ENCODE results near the gene DENND11. TPM values are rescaled to one million over a fixed set of nuclear protein-coding genes. Genes with fewer than 3 reads are reported as not detected.

The DENND11 gene
- total RNA-seq, 1 donor from 2014 or later = 30.7 TPM

GRCh38 chr7:141713890-141714289 is 11.9 kb upstream of the DENND11 start:
- no peaks in the 10 kb centered on the region for H3K4me1 Mint-ChIP-seq
- H3K36me3 Mint-ChIP-seq (ENCODE audit: low read depth) = peaks cover 3% of the 10 kb centered on the region
- H3K27ac Mint-ChIP-seq (ENCODE audit: unreplicated experiment) = no peak overlapping the region
- DNase-seq (ENCODE audit: low read depth, low spot score) = no peak
- no peaks in the 10 kb centered on the region for H3K9me3 Mint-ChIP-seq
- H3K4me3 Mint-ChIP-seq = no peak overlapping the region
- TF ChIP-seq CTCF (conservative IDR thresholded peaks at IDR 0.05) = no peak
- H3K27me3 Mint-ChIP-seq (ENCODE audit: low read depth) = peaks cover 17% of the 10 kb centered on the region

GRCh38 chr7:141712603-141713255 is 10.8 kb upstream of the DENND11 start:
- H3K27ac Mint-ChIP-seq (ENCODE audit: unreplicated experiment) = no peak overlapping the region
- H3K27me3 Mint-ChIP-seq (ENCODE audit: low read depth) = peaks cover 14% of the 10 kb centered on the region
- DNase-seq (ENCODE audit: low read depth, low spot score) = no peak
- H3K36me3 Mint-ChIP-seq (ENCODE audit: low read depth) = peaks cover 3% of the 10 kb centered on the region
- TF ChIP-seq CTCF (conservative IDR thresholded peaks at IDR 0.05) = no peak
- H3K4me1 Mint-ChIP-seq = no peaks in the 10 kb centered on the region
- no peak overlapping the region for H3K4me3 Mint-ChIP-seq
- no peaks in the 10 kb centered on the region for H3K9me3 Mint-ChIP-seq

GRCh38 chr7:141710301-141710700 is 8.3 kb upstream of the DENND11 start:
- H3K27me3 Mint-ChIP-seq (ENCODE audit: low read depth) = peaks cover 12% of the 10 kb centered on the region
- no peaks in the 10 kb centered on the region for H3K4me1 Mint-ChIP-seq
- H3K27ac Mint-ChIP-seq (ENCODE audit: unreplicated experiment) = no peak overlapping the region
- no peak for TF ChIP-seq CTCF (conservative IDR thresholded peaks at IDR 0.05)
- no peak for DNase-seq (ENCODE audit: low read depth, low spot score)
- no peak overlapping the region for H3K4me3 Mint-ChIP-seq
- no peaks in the 10 kb centered on the region for H3K9me3 Mint-ChIP-seq
- H3K36me3 Mint-ChIP-seq (ENCODE audit: low read depth) = peaks cover 3% of the 10 kb centered on the region

- H3K4me3 Mint-ChIP-seq = no peak overlapping the region
- no peak for DNase-seq (ENCODE audit: low read depth, low spot score)
- H3K27ac Mint-ChIP-seq (ENCODE audit: unreplicated experiment) = no peak overlapping the region
- no peaks in the 10 kb centered on the region for H3K4me1 Mint-ChIP-seq
- no peak for TF ChIP-seq CTCF (conservative IDR thresholded peaks at IDR 0.05)
- peaks cover 3% of the 10 kb centered on the region for H3K36me3 Mint-ChIP-seq (ENCODE audit: low read depth)
- no peaks in the 10 kb centered on the region for H3K9me3 Mint-ChIP-seq
- peaks cover 16% of the 10 kb centered on the region for H3K27me3 Mint-ChIP-seq (ENCODE audit: low read depth)
These were observed 7.8 kb upstream of the DENND11 start for GRCh38 chr7:141709749-141710148.

GRCh38 chr7:141709318-141709717 is 7.4 kb upstream of the DENND11 start:
- H3K27ac Mint-ChIP-seq (ENCODE audit: unreplicated experiment) = no peak overlapping the region
- TF ChIP-seq CTCF (conservative IDR thresholded peaks at IDR 0.05) = no peak
- H3K36me3 Mint-ChIP-seq (ENCODE audit: low read depth) = peaks cover 3% of the 10 kb centered on the region
- H3K27me3 Mint-ChIP-seq (ENCODE audit: low read depth) = peaks cover 20% of the 10 kb centered on the region
- no peaks in the 10 kb centered on the region for H3K9me3 Mint-ChIP-seq
- no peaks in the 10 kb centered on the region for H3K4me1 Mint-ChIP-seq
- H3K4me3 Mint-ChIP-seq = no peak overlapping the region
- no peak for DNase-seq (ENCODE audit: low read depth, low spot score)
